ENCODE results near the gene LHFPL5.

GRCh38 chr6:35781290-35781689, 23.9 kb upstream of the LHFPL5 start:
- TF ChIP-seq CTCF (IDR thresholded peaks at IDR 0.05; ENCODE audit: low read depth, low read length) (no peak), EZH2phosphoT487 (IDR thresholded peaks at IDR 0.05; ENCODE audit: low read depth) (no peak)
